Body of pancreas (tissue), 4 donors: ENCODE results near the gene YBX3. TPM values are rescaled to one million over a fixed set of nuclear protein-coding genes. Genes with fewer than 3 reads are reported as not detected.

Experiments
- ATAC-seq: fragments of 150-250 bp; one replicate; pipeline ENCODE4 v1.9.1; 2016
- DNase-seq, 4 donors: peaks; one replicate each; pipeline ENCODE4 v3.0.0-alpha.2; 2019
- H3K27ac ChIP-seq, 4 donors: fragments of 200-600 bp; sonication (generic); 1 replicate in 3 of 4; 2 replicates in 1 of 4; pipeline versions ENCODE4 v1.5.1 to v1.6.1; 2016 to 2019; ENCODE audit warnings: mild to moderate bottlenecking in 1 of 4, mixed read lengths in 1 of 4, moderate library complexity in 1 of 4
- H3K27me3 ChIP-seq, 2 donors: fragments of 200-600 bp; sonication (generic); one replicate each; pipeline ENCODE4 v1.6.0; 2016; ENCODE audit warnings: mild to moderate bottlenecking in 1 of 2
- H3K36me3 ChIP-seq, 2 donors: fragments of 200-600 bp; sonication (generic); replicated peaks in 1 of 2; 2 replicates each; pipeline ENCODE4 v1.5.1; 2016; ENCODE audit warnings: low read depth in 2 of 2; ENCODE audit not compliant: insufficient read depth in 1 of 2
- H3K4me1 ChIP-seq: fragments of 200-600 bp; sonication (generic); one replicate; pipeline ENCODE4 v1.6.0; 2016
- H3K4me3 ChIP-seq, 2 donors: fragments of 200-600 bp; sonication (generic); 1 replicate in 1 of 2; 2 replicates in 1 of 2; pipeline ENCODE4 v1.5.1; 2016 to 2019
- H3K9me3 ChIP-seq, 3 donors: fragments of 200-600 bp; sonication (generic); 1 replicate in 2 of 3; 2 replicates in 1 of 3; pipeline ENCODE4 v1.5.1; 2016
- POLR2A ChIP-seq, 3 donors: fragments of 450-650 bp; IDR thresholded peaks; one replicate each; pipeline ENCODE4 v1.6.1; 2016; ENCODE audit warnings: antibody characterized with exemption in 3 of 3, mild to moderate bottlenecking in 2 of 3
- WGBS, 2 donors: methylation state at CpG; one replicate each; pipeline ENCODE4 v1.1.5; 2017; 5-methylcytosine and 5-hydroxymethylcytosine counted together
- intact Hi-C: fragments of 100-400 bp; cut with DNase I; formaldehyde crosslinking; loops from one replicate; pipeline ENCODE4 v1.15.1; 2023
- total RNA-seq, 2 donors: library from RNA; depleted of rRNA; stranded (reverse); fragments of >200 nt; gene quantifications; one replicate each; pipeline ENCODE4 v1.1.0, GENCODE V29; 2016
- TF ChIP-seq, protein P1 (sequence below), 7 experiments: fragments of 450-650 bp in 4 of 7; fragments of 200-600 bp in 3 of 7; sonication (generic) in 3 of 7; IDR thresholded peaks; one replicate each; pipeline ENCODE4 v1.5.1; 2016 to 2019; ENCODE audit warnings: antibody characterized with exemption in 7 of 7

YBX3 gene
- total RNA-seq, 2 donors from 2014 or later = 293 to 403 TPM

DNA sequence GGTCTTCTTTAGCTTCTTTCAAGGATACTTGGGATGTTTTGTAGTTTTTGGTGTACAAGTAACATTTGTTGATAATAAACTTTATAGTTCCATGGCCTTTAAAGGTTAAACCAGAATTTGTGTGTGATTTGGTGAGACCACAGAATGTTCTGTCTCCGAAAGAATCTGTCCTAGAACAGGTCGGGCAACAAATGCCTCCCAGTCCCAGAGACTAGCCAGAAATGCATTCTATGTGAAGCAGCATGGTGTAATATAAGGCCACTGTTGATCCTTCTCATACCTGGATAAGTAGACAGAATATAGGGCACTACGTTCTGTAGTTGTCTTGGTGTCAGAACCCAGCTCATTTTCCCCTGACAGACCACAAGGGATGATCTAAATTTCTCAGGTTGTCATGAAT, 59.3 kb downstream of the YBX3 start:
- WGBS, 2 donors = 49 to 65% methylated on average over 3 of the region's 3 CpGs
- Histone ChIP-seq H3K36me3 (no peaks in the 10 kb centered on the region), H3K27ac (no peak overlapping the region), H3K27me3 (no peaks in the 10 kb centered on the region), H3K9me3 (no peaks in the 10 kb centered on the region), H3K4me3 (no peak overlapping the region), H3K4me1 (no peaks in the 10 kb centered on the region)
- intact Hi-C loops = no loop called here
- TF ChIP-seq POLR2A (IDR thresholded peaks at IDR 0.05) = no peak
- TF ChIP-seq, protein P1, sequence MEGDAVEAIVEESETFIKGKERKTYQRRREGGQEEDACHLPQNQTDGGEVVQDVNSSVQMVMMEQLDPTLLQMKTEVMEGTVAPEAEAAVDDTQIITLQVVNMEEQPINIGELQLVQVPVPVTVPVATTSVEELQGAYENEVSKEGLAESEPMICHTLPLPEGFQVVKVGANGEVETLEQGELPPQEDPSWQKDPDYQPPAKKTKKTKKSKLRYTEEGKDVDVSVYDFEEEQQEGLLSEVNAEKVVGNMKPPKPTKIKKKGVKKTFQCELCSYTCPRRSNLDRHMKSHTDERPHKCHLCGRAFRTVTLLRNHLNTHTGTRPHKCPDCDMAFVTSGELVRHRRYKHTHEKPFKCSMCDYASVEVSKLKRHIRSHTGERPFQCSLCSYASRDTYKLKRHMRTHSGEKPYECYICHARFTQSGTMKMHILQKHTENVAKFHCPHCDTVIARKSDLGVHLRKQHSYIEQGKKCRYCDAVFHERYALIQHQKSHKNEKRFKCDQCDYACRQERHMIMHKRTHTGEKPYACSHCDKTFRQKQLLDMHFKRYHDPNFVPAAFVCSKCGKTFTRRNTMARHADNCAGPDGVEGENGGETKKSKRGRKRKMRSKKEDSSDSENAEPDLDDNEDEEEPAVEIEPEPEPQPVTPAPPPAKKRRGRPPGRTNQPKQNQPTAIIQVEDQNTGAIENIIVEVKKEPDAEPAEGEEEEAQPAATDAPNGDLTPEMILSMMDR (IDR thresholded peaks at IDR 0.05) = no peak
- ATAC-seq (no peak), DNase-seq (no peak)

DNA sequence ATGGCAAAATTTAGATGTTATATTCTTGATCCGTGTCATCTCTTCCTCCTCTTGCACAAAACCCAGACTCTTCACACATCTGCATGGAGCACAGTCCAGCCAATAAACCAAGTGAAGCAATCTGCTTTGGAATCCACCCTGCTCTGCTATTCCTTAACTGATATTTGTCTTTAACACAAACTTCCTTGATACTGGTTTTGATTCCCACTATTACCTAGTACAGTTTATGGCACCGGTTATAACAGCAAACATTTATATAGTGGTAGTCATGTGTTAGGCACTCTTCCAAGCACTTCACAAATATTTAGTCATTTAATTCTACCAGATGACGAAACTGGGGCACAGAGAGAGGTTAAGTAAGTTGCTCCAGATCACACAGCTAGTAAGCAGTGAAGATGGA, 61.8 kb downstream of the YBX3 start:
- WGBS, 2 donors = 29 to 32% methylated on average over 3 of the region's 3 CpGs
- H3K4me3 ChIP-seq = no peak overlapping the region
- H3K27me3 ChIP-seq = no peaks in the 10 kb centered on the region
- TF ChIP-seq, protein P1 (IDR thresholded peaks at IDR 0.05) = no peak
- TF ChIP-seq POLR2A (IDR thresholded peaks at IDR 0.05) = no peak
- H3K4me1 ChIP-seq = no peaks in the 10 kb centered on the region
- no peak overlapping the region for H3K27ac ChIP-seq
- DNase-seq (no peak), ATAC-seq (no peak)
- H3K36me3 ChIP-seq = no peaks in the 10 kb centered on the region
- intact Hi-C loops = no loop called here
- H3K9me3 ChIP-seq = no peaks in the 10 kb centered on the region

DNA sequence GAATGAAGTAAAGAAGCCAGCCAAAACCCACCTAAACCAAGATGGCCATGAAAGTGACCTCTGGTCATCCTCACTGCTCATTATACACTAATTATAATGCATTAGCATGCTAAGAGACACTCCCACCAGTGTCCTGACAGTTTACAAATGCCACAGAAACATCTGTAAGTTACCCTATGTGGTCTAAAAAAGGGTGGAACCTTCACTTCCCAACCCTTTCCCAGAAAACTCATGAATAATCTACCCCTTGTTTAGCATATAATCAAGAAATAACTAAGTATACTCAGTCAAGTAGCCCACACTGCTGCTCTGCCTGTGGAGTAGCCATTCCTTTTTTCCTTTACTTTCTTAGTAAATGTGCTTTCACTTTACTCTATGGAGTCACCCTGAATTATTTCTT, 69.1 kb downstream of the YBX3 start:
- no peak for TF ChIP-seq POLR2A (IDR thresholded peaks at IDR 0.05)
- TF ChIP-seq, protein P1 (IDR thresholded peaks at IDR 0.05) = no peak
- ATAC-seq = no peak
- no peaks in the 10 kb centered on the region for H3K9me3 ChIP-seq
- H3K27ac ChIP-seq = no peak overlapping the region
- H3K36me3 ChIP-seq = no peaks in the 10 kb centered on the region
- no peaks in the 10 kb centered on the region for H3K4me1 ChIP-seq
- no peak overlapping the region for H3K4me3 ChIP-seq
- DNase-seq = no peak
- no peaks in the 10 kb centered on the region for H3K27me3 ChIP-seq
- intact Hi-C loops = no loop called here

DNA sequence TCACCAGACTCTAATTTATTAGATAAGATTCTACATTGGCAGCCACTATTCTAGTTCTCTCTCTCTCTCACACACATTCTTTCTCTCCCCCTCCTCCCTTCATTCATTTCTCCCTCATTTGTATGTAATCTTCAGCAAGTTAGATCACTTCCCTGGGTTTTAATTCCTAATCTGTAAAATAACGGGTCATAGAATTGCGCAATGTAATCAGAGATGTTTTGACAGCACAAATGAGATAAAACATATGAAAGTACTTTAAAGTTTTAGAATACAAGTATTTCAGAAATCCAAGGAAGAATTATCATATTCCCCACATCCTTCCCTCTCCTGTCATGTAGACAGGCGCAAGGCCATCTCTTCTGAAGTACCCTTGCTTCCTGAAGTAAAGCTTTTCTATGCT, 70.9 kb downstream of the YBX3 start:
- Histone ChIP-seq H3K36me3 (no peaks in the 10 kb centered on the region), H3K4me3 (no peak overlapping the region), H3K4me1 (no peaks in the 10 kb centered on the region), H3K27me3 (no peaks in the 10 kb centered on the region), H3K27ac (no peak overlapping the region), H3K9me3 (no peaks in the 10 kb centered on the region)
- intact Hi-C loops = no loop called here
- no peak for TF ChIP-seq POLR2A (IDR thresholded peaks at IDR 0.05)
- TF ChIP-seq, protein P1 (IDR thresholded peaks at IDR 0.05) = no peak
- DNase-seq (no peak), ATAC-seq (no peak)
- WGBS, 2 donors = 52 to 55% methylated on average over 3 of the region's 3 CpGs

Other genes with a start within 250 kb of the YBX3 start
- gene EIF2S3B, start 217.4 kb downstream of the YBX3 start, total RNA-seq = under 1 TPM in 1 of 2 donors, not detected in 1; 0.26 TPM
- 10 to 100 TPM; 16.9 to 17.5 TPM for gene MAGOHB, start 109.7 kb downstream of the YBX3 start, total RNA-seq
- gene STYK1, start 49.3 kb downstream of the YBX3 start, total RNA-seq = under 1 TPM in 1 of 2 donors, not detected in 1; 0.26 TPM
- gene TAS2R7, start 79.3 kb upstream of the YBX3 start, total RNA-seq = not detected
- gene TAS2R8, start 84.0 kb upstream of the YBX3 start, total RNA-seq = not detected
- not detected for gene TAS2R9, start 86.8 kb upstream of the YBX3 start, total RNA-seq
- under 1 TPM in 1 of 2 donors, not detected in 1; 0.52 TPM for gene TAS2R10, start 103.0 kb upstream of the YBX3 start, total RNA-seq
- 1 to 10 TPM in 1 of 2 donors, not detected in 1; 3.4 TPM for gene PRR4, start 126.2 kb upstream of the YBX3 start, total RNA-seq
- 100 to 1,000 TPM in 1 of 2 donors, 10 to 100 TPM in 1; 16.6 to 106 TPM for gene PRH1, start 160.9 kb upstream of the YBX3 start, total RNA-seq
- gene TAS2R13, start 186.2 kb upstream of the YBX3 start, total RNA-seq = 1 to 10 TPM; 2.3 to 3.1 TPM
- not detected for gene PRH2, start 205.9 kb upstream of the YBX3 start, total RNA-seq
- gene TAS2R14, start 215.9 kb upstream of the YBX3 start, total RNA-seq = 1 to 10 TPM; 4.0 to 4.9 TPM